ENCODE data around the gene AVPR2.

AVPR2 gene

DNA sequence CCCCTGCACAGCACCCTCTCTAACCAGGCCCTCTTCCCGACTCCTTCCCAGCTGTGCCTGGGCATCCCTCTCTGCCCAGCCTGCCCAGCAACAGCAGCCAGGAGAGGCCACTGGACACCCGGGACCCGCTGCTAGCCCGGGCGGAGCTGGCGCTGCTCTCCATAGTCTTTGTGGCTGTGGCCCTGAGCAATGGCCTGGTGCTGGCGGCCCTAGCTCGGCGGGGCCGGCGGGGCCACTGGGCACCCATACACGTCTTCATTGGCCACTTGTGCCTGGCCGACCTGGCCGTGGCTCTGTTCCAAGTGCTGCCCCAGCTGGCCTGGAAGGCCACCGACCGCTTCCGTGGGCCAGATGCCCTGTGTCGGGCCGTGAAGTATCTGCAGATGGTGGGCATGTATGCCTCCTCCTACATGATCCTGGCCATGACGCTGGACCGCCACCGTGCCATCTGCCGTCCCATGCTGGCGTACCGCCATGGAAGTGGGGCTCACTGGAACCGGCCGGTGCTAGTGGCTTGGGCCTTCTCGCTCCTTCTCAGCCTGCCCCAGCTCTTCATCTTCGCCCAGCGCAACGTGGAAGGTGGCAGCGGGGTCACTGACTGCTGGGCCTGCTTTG is 1.1 kb downstream of the AVPR2 start:
- ATAC-seq, result no peak
- TF ChIP-seq ARNTL (CRISPR knock-in tag; IDR thresholded peaks at IDR 0.05; ENCODE audit: borderline replicate concordance, low read depth) (no peak), BACH2 (CRISPR knock-in tag; IDR thresholded peaks at IDR 0.05; ENCODE audit: borderline replicate concordance) (no peak), OSR1 (CRISPR knock-in tag; IDR thresholded peaks at IDR 0.05) (no peak), TOX (CRISPR knock-in tag; IDR thresholded peaks at IDR 0.05; ENCODE audit: borderline replicate concordance) (no peak), GLIS3 (CRISPR knock-in tag; IDR thresholded peaks at IDR 0.05) (no peak), ZFP30 (CRISPR knock-in tag; IDR thresholded peaks at IDR 0.05) (no peak), ISL1 (CRISPR knock-in tag; IDR thresholded peaks at IDR 0.05) (no peak), CSDC2 (CRISPR knock-in tag; IDR thresholded peaks at IDR 0.05) (no peak), ZNF70 (CRISPR knock-in tag; IDR thresholded peaks at IDR 0.05) (no peak)
- TF ChIP-seq, protein P1, sequence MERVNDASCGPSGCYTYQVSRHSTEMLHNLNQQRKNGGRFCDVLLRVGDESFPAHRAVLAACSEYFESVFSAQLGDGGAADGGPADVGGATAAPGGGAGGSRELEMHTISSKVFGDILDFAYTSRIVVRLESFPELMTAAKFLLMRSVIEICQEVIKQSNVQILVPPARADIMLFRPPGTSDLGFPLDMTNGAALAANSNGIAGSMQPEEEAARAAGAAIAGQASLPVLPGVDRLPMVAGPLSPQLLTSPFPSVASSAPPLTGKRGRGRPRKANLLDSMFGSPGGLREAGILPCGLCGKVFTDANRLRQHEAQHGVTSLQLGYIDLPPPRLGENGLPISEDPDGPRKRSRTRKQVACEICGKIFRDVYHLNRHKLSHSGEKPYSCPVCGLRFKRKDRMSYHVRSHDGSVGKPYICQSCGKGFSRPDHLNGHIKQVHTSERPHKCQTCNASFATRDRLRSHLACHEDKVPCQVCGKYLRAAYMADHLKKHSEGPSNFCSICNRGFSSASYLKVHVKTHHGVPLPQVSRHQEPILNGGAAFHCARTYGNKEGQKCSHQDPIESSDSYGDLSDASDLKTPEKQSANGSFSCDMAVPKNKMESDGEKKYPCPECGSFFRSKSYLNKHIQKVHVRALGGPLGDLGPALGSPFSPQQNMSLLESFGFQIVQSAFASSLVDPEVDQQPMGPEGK (CRISPR knock-in tag; IDR thresholded peaks at IDR 0.05; ENCODE audit: borderline replicate concordance), result no peak

DNA sequence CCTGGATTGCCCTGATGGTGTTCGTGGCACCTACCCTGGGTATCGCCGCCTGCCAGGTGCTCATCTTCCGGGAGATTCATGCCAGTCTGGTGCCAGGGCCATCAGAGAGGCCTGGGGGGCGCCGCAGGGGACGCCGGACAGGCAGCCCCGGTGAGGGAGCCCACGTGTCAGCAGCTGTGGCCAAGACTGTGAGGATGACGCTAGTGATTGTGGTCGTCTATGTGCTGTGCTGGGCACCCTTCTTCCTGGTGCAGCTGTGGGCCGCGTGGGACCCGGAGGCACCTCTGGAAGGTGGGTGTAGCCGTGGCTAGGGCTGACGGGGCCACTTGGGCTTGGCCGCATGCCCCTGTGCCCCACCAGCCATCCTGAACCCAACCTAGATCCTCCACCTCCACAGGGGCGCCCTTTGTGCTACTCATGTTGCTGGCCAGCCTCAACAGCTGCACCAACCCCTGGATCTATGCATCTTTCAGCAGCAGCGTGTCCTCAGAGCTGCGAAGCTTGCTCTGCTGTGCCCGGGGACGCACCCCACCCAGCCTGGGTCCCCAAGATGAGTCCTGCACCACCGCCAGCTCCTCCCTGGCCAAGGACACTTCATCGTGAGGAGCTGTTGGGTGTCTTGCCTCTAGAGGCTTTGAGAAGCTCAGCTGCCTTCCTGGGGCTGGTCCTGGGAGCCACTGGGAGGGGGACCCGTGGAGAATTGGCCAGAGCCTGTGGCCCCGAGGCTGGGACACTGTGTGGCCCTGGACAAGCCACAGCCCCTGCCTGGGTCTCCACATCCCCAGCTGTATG is 1.8 kb downstream of the AVPR2 start:
- TF ChIP-seq PPARA (CRISPR knock-in tag; IDR thresholded peaks at IDR 0.05; ENCODE audit: borderline replicate concordance), result no peak
- TF ChIP-seq, protein P2, sequence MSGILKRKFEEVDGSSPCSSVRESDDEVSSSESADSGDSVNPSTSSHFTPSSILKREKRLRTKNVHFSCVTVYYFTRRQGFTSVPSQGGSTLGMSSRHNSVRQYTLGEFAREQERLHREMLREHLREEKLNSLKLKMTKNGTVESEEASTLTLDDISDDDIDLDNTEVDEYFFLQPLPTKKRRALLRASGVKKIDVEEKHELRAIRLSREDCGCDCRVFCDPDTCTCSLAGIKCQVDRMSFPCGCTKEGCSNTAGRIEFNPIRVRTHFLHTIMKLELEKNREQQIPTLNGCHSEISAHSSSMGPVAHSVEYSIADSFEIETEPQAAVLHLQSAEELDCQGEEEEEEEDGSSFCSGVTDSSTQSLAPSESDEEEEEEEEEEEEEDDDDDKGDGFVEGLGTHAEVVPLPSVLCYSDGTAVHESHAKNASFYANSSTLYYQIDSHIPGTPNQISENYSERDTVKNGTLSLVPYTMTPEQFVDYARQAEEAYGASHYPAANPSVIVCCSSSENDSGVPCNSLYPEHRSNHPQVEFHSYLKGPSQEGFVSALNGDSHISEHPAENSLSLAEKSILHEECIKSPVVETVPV (CRISPR knock-in tag; IDR thresholded peaks at IDR 0.05), result no peak
- TF ChIP-seq ZNF8 (CRISPR knock-in tag; IDR thresholded peaks at IDR 0.05), result no peak
- no peak for TF ChIP-seq ZFP30 (CRISPR knock-in tag; IDR thresholded peaks at IDR 0.05)
- TF ChIP-seq ZFP3 (CRISPR knock-in tag; IDR thresholded peaks at IDR 0.05), result no peak
- no peak for TF ChIP-seq TCF4 (CRISPR knock-in tag; IDR thresholded peaks at IDR 0.05; ENCODE audit: borderline replicate concordance)
- TF ChIP-seq, protein P1 (CRISPR knock-in tag; IDR thresholded peaks at IDR 0.05; ENCODE audit: borderline replicate concordance), result no peak
- TF ChIP-seq OSR1 (CRISPR knock-in tag; IDR thresholded peaks at IDR 0.05), result no peak
- TF ChIP-seq, protein P3, sequence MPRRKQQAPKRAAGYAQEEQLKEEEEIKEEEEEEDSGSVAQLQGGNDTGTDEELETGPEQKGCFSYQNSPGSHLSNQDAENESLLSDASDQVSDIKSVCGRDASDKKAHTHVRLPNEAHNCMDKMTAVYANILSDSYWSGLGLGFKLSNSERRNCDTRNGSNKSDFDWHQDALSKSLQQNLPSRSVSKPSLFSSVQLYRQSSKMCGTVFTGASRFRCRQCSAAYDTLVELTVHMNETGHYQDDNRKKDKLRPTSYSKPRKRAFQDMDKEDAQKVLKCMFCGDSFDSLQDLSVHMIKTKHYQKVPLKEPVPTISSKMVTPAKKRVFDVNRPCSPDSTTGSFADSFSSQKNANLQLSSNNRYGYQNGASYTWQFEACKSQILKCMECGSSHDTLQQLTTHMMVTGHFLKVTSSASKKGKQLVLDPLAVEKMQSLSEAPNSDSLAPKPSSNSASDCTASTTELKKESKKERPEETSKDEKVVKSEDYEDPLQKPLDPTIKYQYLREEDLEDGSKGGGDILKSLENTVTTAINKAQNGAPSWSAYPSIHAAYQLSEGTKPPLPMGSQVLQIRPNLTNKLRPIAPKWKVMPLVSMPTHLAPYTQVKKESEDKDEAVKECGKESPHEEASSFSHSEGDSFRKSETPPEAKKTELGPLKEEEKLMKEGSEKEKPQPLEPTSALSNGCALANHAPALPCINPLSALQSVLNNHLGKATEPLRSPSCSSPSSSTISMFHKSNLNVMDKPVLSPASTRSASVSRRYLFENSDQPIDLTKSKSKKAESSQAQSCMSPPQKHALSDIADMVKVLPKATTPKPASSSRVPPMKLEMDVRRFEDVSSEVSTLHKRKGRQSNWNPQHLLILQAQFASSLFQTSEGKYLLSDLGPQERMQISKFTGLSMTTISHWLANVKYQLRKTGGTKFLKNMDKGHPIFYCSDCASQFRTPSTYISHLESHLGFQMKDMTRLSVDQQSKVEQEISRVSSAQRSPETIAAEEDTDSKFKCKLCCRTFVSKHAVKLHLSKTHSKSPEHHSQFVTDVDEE (CRISPR knock-in tag; IDR thresholded peaks at IDR 0.05), result no peak
- no peak for TF ChIP-seq CSDC2 (CRISPR knock-in tag; IDR thresholded peaks at IDR 0.05)
- no peak for TF ChIP-seq ZNF565 (CRISPR knock-in tag; conservative IDR thresholded peaks at IDR 0.05; ENCODE audit: low read depth)
- TF ChIP-seq ARNTL (CRISPR knock-in tag; IDR thresholded peaks at IDR 0.05; ENCODE audit: borderline replicate concordance, low read depth), result no peak
- TF ChIP-seq TOX (CRISPR knock-in tag; IDR thresholded peaks at IDR 0.05; ENCODE audit: borderline replicate concordance), result no peak
- no peak for TF ChIP-seq ZC3H10 (CRISPR knock-in tag; IDR thresholded peaks at IDR 0.05)
- no peak for TF ChIP-seq ISL1 (CRISPR knock-in tag; IDR thresholded peaks at IDR 0.05)
- TF ChIP-seq, protein P4, sequence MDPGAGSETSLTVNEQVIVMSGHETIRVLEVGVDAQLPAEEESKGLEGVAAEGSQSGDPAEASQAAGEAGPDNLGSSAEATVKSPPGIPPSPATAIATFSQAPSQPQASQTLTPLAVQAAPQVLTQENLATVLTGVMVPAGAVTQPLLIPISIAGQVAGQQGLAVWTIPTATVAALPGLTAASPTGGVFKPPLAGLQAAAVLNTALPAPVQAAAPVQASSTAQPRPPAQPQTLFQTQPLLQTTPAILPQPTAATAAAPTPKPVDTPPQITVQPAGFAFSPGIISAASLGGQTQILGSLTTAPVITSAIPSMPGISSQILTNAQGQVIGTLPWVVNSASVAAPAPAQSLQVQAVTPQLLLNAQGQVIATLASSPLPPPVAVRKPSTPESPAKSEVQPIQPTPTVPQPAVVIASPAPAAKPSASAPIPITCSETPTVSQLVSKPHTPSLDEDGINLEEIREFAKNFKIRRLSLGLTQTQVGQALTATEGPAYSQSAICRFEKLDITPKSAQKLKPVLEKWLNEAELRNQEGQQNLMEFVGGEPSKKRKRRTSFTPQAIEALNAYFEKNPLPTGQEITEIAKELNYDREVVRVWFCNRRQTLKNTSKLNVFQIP (CRISPR knock-in tag; IDR thresholded peaks at IDR 0.05; ENCODE audit: borderline replicate concordance, low read depth), result no peak
- no peak for TF ChIP-seq ESRRG (CRISPR knock-in tag; IDR thresholded peaks at IDR 0.05)
- no peak for TF ChIP-seq RARB (CRISPR knock-in tag; IDR thresholded peaks at IDR 0.05)
- TF ChIP-seq SNAI2 (CRISPR knock-in tag; IDR thresholded peaks at IDR 0.05), result no peak
- no peak for ATAC-seq
